COLO829 (cell line): ENCODE results near the gene MYO1E.

Source experiments
- DNase-seq: peaks from one replicate; pipeline ENCODE4 v3.0.0; 2012; ENCODE audit warnings: low spot score

Gene MYO1E

GRCh38 chr15:59191855-59192237, 180.8 kb downstream of the MYO1E start:
- DNase-seq, result peak; percentile 28

DNA sequence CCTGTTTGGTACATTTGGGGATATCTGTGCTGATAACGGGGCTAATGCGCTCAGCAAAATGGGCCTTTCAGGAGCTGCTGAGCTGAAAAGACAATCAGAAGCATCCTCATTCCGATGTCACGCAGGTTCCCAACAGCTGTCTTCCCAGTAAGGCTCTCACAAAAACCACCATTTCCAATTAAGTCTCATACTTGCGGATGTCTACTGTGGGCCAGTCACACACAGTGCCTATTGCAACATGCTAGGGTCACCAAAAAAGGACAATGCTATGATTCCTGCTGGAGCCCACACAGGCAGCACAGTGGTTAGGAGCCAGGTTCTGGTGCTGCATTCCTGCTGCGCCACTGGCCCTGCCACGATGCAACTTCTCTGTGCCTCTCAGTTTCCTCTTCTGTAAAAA, 182.4 kb downstream of the MYO1E start:
- DNase-seq, result no peak

DNA sequence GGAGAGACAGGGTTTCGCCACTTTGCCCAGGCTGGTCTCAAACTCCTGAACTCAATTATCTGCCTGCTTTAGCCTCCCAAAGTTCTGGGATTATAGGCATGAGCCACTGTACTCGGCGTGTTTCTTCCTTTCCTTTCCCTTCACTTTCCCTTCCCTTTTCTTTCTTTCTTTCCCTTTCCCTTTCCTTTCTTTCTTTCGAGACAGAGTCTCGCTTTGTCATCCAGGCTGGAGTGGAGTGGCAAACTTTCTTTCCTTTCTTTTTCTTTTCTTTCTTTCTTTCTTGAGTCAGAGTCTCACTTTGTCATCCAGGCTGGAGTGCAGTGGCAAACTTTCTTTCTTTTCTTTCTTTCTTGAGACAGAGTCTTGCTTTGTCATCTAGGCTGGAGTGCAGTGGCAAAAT, 183.4 kb downstream of the MYO1E start:
- DNase-seq, result no peak

DNA sequence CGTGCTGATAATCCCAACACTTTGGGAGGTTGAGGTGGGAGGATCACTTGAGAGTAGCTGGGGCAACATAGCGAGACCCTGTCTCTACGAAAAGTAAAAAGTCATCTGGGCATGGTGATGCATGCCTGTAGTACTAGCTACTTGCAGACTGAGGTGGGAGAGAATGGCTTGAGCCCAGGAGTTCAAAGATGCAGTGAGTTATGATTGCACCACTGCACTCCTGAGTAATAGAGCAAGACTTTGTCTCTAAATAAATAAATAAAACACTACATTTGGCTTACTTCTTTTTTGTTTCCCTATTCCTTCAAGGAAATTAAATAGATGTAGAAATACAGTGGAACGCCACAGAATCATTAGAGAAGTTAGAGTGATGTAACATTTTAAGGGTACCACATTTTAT, 186.2 kb downstream of the MYO1E start:
- DNase-seq, result no peak

DNA sequence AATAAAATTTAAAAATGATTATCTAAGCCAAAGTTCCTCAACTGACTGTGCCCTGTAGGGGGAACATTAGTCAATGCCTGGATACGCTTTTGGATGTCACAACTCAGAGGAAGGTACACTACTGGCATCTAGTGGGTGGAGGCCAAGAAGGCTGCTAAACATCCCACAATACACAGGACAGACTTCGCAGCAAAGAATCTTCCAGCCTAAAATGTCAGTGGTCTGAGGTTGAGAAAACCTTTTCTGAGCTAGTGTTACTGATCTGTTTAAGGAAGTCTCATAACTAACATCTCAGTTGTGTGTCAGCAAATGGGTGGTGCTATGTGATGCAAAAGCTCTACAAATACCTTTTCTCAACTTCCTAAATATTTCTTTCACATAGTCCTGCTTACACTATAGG, 186.9 kb downstream of the MYO1E start:
- DNase-seq, result no peak

- DNase-seq, result no peak
Observed at GRCh38 chr15:59180945-59181600, 191.6 kb downstream of the MYO1E start.

- DNase-seq, result no peak
Observed at GRCh38 chr15:59179717-59180116, 193.0 kb downstream of the MYO1E start.

DNA sequence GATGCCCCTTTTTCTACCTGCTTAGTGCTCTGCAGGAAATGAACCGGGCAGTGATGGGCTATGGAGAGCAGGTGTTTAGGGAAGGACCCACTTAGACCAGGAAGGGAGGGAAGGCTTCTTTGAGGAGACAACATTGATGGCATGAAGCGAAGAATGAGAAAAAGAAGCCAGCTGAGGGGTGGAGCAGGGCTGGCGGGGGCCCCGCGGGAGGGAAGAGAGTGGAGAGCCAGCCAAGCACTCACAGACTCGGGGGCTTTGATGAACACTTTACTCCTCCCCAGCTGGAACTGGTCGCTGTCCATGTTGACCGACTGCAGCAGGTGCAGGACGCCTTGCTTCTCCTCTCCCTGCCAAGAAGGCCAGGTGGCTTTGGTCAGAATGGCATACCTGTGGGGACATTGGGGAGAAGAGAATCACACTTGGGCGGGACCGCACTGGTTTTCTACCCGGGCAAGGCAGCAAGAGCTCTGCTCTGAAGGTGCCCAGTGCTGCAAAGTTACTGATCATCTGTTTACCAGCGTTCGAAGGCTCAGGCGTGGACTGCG, 194.4 kb downstream of the MYO1E start:
- DNase-seq, result no peak

DNA sequence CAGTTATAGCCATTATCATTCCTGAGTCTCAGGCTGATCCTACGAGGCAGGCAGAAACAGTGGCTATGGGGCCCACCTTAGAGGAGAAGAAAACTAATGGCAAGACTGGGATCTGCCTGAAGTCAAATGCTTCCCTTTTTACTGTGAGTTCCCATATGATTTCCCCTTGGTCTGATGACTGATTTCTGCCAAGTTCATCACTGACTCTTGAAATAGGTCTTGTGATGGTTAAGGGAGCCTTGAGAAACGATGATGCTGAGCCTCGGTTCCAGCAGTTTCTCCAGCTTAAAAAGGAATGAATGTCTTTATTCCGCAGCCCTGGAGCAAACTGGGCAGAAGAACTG, 195.4 kb downstream of the MYO1E start:
- no peak for DNase-seq

DNA sequence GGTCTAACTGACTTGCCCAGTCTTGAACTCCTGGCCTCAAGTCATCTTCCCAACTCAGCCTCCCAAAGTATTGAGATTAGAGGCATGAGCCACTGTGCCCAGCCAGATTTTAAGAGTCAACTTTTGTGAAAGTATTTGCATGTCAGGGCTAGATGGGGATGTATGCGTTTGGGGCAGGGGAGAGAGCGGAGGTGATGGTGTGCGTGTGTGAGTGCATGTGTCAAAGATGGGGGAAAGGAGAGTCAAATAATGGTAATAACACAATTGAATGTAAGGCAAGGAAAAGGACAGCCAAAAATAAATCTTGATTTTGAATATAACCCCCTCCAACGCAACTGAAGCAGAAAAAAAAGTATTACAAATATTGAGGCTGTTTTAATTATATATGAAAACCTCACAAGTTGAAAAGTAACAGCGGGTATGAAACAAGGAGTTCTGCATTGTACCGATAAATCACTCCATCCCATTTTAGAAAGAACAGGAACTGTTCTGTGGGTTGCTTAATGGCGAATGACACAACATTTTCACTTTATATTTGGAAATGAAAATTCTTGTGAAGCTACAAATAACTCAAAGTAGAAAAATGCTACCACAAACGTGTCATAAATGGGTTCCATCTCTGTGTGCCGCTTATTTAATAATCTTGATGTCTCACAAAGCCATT, 195.9 kb downstream of the MYO1E start:
- no peak for DNase-seq

DNA sequence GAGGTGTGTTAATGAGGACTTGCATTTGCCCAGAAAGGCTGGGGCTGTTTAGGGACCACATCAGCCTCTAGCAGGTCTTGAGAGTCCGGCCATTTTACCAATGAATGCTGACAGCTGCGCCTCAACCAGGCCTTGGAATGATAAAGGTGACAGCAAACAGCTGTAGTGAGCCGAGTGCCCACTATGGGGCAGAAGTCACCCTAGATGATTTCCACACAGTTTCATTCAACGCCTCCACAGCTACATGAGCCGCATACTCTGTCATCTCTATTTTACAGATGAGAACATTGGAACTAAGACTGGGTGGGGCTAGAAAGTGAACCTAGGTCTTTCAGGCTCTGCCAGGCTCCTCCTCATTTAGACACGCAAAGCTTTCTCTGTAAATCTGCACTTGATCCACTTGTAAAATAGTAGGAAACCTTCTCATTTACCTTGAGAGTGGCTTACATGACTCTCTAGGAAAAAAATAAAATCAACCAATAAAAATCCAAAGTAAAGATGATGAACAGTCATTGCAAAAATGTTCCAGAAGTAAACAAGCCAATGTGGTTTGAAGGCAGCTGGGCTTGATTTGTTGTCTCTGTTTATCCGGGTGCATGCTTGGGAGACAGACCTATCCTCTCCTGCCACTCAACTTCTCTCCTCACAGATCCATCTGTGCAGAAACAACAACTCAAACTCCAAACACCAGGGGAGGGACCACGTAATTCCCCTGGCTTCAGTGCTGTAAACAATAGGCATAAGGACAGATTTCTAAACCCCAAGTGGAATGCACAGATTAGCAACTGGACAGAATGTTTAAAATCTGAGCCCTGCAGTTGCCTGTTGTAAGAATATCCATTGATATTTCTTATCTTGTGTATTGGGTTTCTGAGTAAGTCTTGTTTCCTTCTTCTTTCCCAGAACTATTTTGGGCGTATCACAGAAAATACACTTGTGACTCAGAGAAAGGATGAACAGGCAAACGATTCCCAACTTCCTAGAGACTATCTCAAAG, 197.5 kb downstream of the MYO1E start:
- DNase-seq, result peak; percentile 51

DNA sequence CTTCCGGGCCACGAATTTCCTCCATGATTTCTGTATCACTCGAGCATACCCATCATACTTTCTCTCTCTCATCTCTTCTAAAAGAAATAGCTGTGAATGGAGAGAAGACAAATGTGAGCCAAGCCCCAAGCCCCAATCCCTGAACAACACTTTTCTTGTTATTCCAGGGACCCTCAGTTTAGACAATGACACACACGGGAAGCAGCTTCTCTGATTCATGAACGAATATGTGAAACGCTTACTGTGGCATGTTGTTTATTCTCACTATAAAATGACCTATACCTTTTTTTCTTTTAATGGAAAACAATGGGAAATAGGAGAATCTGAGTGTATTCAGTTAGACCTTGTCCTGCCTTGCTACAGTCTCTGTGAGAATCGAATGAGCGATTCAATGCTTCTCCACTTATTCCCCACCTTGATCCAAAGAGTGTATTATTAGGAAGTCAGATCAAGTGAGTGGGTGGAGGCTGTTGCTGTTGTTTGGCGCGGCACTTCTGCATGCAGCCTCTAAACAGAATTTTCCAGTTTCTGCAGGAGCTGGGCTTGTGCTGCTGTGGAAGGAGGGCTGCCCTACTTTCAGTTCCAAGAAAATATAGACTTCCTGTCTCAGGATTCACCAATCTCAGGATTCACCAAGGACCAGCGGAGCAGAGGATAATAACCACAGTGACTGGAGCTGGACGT, 198.4 kb downstream of the MYO1E start:
- no peak for DNase-seq

DNA sequence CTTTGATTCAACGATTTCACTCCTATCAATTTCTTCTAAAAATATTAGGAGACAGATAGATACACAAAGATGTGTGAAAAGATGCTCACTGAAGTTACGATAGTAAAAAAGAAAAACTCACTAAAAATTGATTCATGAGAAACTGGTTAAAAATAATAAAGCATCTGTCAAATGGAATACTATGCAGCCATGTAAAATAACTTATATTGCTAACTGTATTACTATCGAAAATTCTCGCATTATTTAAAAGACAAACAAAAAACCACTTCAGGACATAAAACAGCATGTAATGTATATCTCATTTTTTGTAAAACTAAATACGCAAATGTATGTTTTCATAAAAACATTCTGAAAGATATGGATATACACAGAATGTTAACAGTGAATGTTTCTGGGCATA, 199.5 kb downstream of the MYO1E start:
- DNase-seq, result no peak

GRCh38 chr15:59172289-59172901, 200.3 kb downstream of the MYO1E start:
- DNase-seq, result no peak

DNA sequence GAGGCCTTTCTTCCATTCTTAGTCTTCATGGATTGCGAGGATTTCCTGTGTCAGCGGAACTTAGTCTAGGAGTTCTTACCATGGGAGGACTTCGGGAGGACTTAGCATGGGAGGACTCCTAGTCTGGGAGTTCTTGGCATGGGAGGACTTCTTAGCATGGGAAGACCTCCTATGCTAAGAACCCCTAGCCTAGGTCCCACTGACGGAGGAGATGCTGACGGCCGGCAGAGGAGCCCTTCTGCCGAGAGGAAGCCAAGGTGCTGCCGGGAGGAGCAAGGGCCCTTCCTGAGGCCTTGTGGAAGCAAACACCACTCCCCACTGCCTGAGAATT, 201.6 kb downstream of the MYO1E start:
- no peak for DNase-seq

GRCh38 chr15:59170295-59171066, 202.2 kb downstream of the MYO1E start:
- DNase-seq, result no peak

- no peak for DNase-seq
Observed at GRCh38 chr15:59169251-59169708, 203.4 kb downstream of the MYO1E start.

GRCh38 chr15:59168536-59168935, 204.1 kb downstream of the MYO1E start:
- no peak for DNase-seq

DNA sequence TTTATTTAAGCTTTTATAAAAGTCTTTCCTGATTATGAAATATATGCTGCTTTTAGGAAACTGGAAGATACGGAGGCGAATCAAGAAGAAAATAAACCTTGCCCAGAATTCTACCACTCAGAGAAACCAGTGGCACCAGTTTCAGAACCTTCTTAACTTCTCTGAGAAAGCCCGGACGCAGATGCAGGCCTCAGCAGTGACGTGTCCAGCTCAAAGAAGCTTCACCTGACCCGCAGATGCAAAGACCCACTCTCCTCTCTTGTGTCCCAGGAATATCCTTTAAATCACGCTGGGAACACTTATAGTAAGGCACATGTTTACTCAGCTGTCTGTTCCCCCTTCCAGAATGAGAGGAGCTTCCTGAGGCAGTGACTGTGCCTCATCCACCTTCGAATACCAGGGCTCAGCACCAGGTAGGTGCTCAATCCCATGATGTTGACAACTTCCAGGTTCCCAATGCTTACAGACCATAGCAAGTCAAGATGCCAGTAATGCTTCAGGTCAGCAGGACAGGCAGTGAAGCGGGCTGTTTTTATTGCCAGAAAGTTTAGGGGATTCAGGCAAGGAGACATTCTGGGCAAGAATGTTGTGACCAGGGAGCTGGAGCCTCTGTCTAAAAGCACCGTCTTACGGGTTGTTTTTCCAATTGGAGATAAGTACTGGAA, 205.9 kb downstream of the MYO1E start:
- no peak for DNase-seq

DNA sequence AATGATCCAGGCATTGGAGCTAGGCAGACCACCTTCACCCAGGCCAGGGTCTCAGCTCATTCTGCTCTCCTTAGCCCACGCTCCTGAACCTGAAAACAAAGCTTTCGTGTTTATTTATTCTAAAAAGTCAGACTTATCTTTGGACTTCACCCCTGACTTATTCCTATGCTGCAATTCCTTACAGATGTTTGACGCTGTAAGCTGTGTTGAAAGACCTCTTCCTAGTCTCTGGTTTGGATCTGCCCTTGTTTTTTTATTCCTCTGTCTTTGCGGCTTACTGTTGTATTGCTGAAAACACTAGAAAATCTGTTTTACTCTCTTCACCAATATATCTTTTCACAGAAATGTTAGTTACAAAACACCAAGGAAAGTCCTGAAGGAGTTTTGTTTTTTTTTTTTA, 206.5 kb downstream of the MYO1E start:
- no peak for DNase-seq
